Activated CD8-positive, alpha-beta T cell treated with anti-CD3 and anti-CD28 coated beads for 36 hours (primary cell): ENCODE data around the gene TMEM208. TPM values are rescaled to one million over a fixed set of nuclear protein-coding genes. Genes with fewer than 3 reads are reported as not detected.

Source experiments
- ATAC-seq: fragments of 200-7000 bp; cut with Tn5 transposase; one replicate; pipeline ENCODE4 v1.10.0; 2021; ENCODE audit warnings: mild to moderate bottlenecking, moderate library complexity
- CTCF ChIA-PET: fragments of 350-600 bp; sonication (Branson Sonifier 250); formaldehyde crosslinking; loops from one replicate; lab custom pipeline; 2021; ENCODE audit warnings: antibody characterized with exemption; lab: Charles Lee
- POLR2A ChIA-PET: fragments of 350-600 bp; sonication (Branson Sonifier 250); formaldehyde crosslinking; loops from one replicate; lab custom pipeline; 2021; ENCODE audit warnings: antibody characterized with exemption; lab: Charles Lee
- DNase-seq: peaks from one replicate; pipeline ENCODE4 v3.0.0-alpha.2; 2020
- H3K27ac Mint-ChIP-seq: one replicate; pipeline ENCODE4 v1.8.0; 2021; ENCODE audit warnings: mild to moderate bottlenecking, mixed read lengths
- H3K27me3 Mint-ChIP-seq: one replicate; pipeline ENCODE4 v1.8.0; 2021; ENCODE audit warnings: mixed read lengths
- H3K36me3 Mint-ChIP-seq: one replicate; pipeline ENCODE4 v1.8.0; 2021; ENCODE audit warnings: low read depth, mixed read lengths
- H3K4me1 Mint-ChIP-seq: one replicate; pipeline ENCODE4 v1.8.0; 2021; ENCODE audit warnings: low read depth, mixed read lengths
- H3K4me3 Mint-ChIP-seq: one replicate; pipeline ENCODE4 v1.8.0; 2021; ENCODE audit warnings: mild to moderate bottlenecking, moderate library complexity, mixed read lengths
- H3K9me3 Mint-ChIP-seq: one replicate; pipeline ENCODE4 v1.8.0; 2021; ENCODE audit warnings: mixed read lengths
- CTCF ChIP-seq: fragments of 200-600 bp; IDR thresholded peaks from one replicate; pipeline ENCODE4 v1.8.0; 2022; ENCODE audit warnings: antibody characterized with exemption, mild to moderate bottlenecking
- intact Hi-C: fragments of 100-400 bp; cut with micrococcal nuclease; formaldehyde crosslinking; loops from one replicate; pipeline ENCODE4 v1.10.0; 2022
- total RNA-seq, 2 experiments: library from RNA; stranded (reverse); gene quantifications; one replicate each; pipeline ENCODE4 v1.2.3, GENCODE V29; 2021

The TMEM208 gene
- total RNA-seq, 2 experiments from 2014 or later, result 25.7 to 30.7 TPM

DNA sequence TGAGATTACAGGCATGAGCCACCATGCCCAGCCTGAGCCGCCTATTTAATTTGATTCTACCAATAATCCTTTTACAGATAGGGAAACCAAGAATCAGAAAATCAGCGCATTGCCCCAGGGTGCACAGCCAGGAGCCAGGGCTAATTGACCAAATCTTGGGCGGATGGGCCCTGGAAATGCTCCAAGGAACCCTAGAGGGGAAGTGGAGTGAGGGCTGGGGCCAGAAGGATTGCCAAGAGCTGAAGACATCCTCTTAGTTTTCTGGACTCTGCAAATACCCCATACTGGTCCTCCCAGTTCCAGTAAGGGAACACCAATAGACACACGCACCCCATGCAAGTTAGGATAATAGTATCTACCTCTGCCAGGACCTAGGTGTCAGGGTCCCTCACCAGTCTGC is 16.6 kb downstream of the TMEM208 start:
- POLR2A ChIA-PET, result interaction anchor here (1.2 to 10.0 kb wide), 5 partner anchors 13 to 56 kb away, joined by 3 to 123 read pairs (median 4); partner anchors contain the start of gene TMEM208
- CTCF ChIA-PET, result interaction anchor here (0.9 to 2.6 kb wide), 4 partner anchors 17 to 68 kb away, joined by 3 to 13 read pairs (median 3); partner anchors contain the start of gene TMEM208
- Mint-ChIP-seq H3K4me3 (no peak overlapping the region), H3K27ac (peak overlapping the region; percentile 87), H3K27me3 (no peaks in the 10 kb centered on the region), H3K4me1 (peaks cover 42% of the 10 kb centered on the region), H3K36me3 (peaks cover 2% of the 10 kb centered on the region), H3K9me3 (no peaks in the 10 kb centered on the region)
- no peak for TF ChIP-seq CTCF
- ATAC-seq (no peak), DNase-seq (no peak)
- intact Hi-C loops, result no loop called here

- peak overlapping the region; percentile 89 for H3K4me3 Mint-ChIP-seq
- no peaks in the 10 kb centered on the region for H3K27me3 Mint-ChIP-seq
- no peak for TF ChIP-seq CTCF
- intact Hi-C loops, result loop anchor here (2.0 kb wide), 1 partner anchor 52 kb away; the partner anchor contains the start of gene E2F4
- peaks cover 2% of the 10 kb centered on the region for H3K36me3 Mint-ChIP-seq
- ChIA-PET POLR2A (interaction anchor here (0.6 to 10.0 kb wide), 7 partner anchors 14 to 84 kb away, joined by 3 to 123 read pairs (median 4); partner anchors contain the start of gene TMEM208), CTCF (interaction anchor here (0.6 to 2.6 kb wide), 17 partner anchors 15 to 318 kb away, joined by 3 to 13 read pairs (median 4); partner anchors contain the start of genes ATP6V0D1, CTCF, PLEKHG4 and TMEM208)
- peaks cover 46% of the 10 kb centered on the region for H3K4me1 Mint-ChIP-seq
- no peaks in the 10 kb centered on the region for H3K9me3 Mint-ChIP-seq
- DNase-seq (peak; percentile 95), ATAC-seq (peak; percentile 64)
- H3K27ac Mint-ChIP-seq, result peak overlapping the region; percentile 87
These were observed 17.7 kb downstream of the TMEM208 start for GRCh38 chr16:67244387-67245185.

DNA sequence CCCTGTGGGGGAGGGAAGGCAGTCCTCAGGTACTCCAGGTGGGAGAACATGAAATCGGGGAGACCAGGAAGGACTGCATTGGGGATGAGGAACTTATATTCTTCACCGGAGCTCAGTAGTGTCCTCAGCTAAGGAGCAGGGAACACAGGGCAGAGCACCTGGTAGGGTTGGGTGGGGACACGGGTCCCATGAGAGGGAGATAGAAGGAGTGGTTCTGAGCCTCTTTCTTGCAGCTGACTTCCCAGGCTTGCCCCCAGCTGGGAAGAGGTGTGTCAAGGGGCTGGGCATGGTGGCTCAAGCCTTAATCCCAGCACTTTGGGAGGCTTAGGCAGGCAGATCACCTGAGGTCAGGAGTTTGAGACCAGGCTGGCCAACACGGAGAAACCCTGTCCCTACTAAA is 18.3 kb downstream of the TMEM208 start:
- ChIA-PET POLR2A (interaction anchor here (0.6 to 10.0 kb wide), 6 partner anchors 15 to 83 kb away, joined by 3 to 123 read pairs (median 4); partner anchors contain the start of gene TMEM208), CTCF (interaction anchor here (1.0 to 2.6 kb wide), 8 partner anchors 18 to 236 kb away, joined by 3 to 13 read pairs (median 4); partner anchors contain the start of genes ATP6V0D1, PLEKHG4 and TMEM208)
- Mint-ChIP-seq H3K27ac (peak overlapping the region; percentile 87), H3K36me3 (peaks cover 2% of the 10 kb centered on the region), H3K27me3 (no peaks in the 10 kb centered on the region), H3K4me1 (peaks cover 52% of the 10 kb centered on the region), H3K9me3 (no peaks in the 10 kb centered on the region), H3K4me3 (peak overlapping the region; percentile 89)
- DNase-seq (no peak), ATAC-seq (no peak)
- intact Hi-C loops, result loop anchor here (2.0 kb wide), 1 partner anchor 52 kb away; the partner anchor contains the start of gene E2F4
- no peak for TF ChIP-seq CTCF

- no peaks in the 10 kb centered on the region for H3K9me3 Mint-ChIP-seq
- ATAC-seq (no peak), DNase-seq (no peak)
- H3K27me3 Mint-ChIP-seq, result no peaks in the 10 kb centered on the region
- TF ChIP-seq CTCF, result no peak
- H3K27ac Mint-ChIP-seq, result peak overlapping the region; percentile 87
- H3K36me3 Mint-ChIP-seq, result peaks cover 2% of the 10 kb centered on the region
- POLR2A ChIA-PET, result interaction anchor here (1.9 to 10.0 kb wide), 2 partner anchors 8 to 15 kb away, joined by 8 to 123 read pairs; partner anchors contain the start of gene TMEM208
- CTCF ChIA-PET, result interaction anchor here (0.7 to 1.9 kb wide), 6 partner anchors 18 to 91 kb away, joined by 3 to 9 read pairs (median 6); partner anchors contain the start of genes E2F4 and TMEM208
- intact Hi-C loops, result loop anchor here (2.0 kb wide), 1 partner anchor 53 kb away; the partner anchor contains the start of gene E2F4
- H3K4me1 Mint-ChIP-seq, result peaks cover 54% of the 10 kb centered on the region
- peak overlapping the region; percentile 89 for H3K4me3 Mint-ChIP-seq
These were observed 18.7 kb downstream of the TMEM208 start for GRCh38 chr16:67245674-67246080.
